WERI-Rb-1 (cell line): Measurements from ENCODE around the gene TRIM15.
"Not testable (repeated sequence)": the region's sequence is repeated elsewhere in the genome, so short reads cannot be mapped to it uniquely, and the experiment has no call there.

Experiments
- DNase-seq: peaks from one replicate; pipeline ENCODE4 v3.0.0-alpha.2; 2020
- H3K27ac ChIP-seq: fragments of 250-450 bp; sonication (Bioruptor Pico); 2 replicates; pipeline ENCODE4 v1.5.1; 2020; ENCODE audit warnings: mild to moderate bottlenecking, moderate library complexity
- H3K27me3 ChIP-seq: fragments of 250-450 bp; sonication (Bioruptor Pico); 2 replicates; pipeline ENCODE4 v1.5.1; 2021; ENCODE audit warnings: mild to moderate bottlenecking, low read depth, moderate library complexity; ENCODE audit not compliant: insufficient read depth, severe bottlenecking
- H3K36me3 ChIP-seq: fragments of 250-450 bp; sonication (Bioruptor Pico); 2 replicates; pipeline ENCODE4 v1.5.1; 2020; ENCODE audit warnings: mild to moderate bottlenecking, moderate library complexity
- H3K4me3 ChIP-seq: 2 replicates; pipeline ENCODE4 v1.5.1; 2011; ENCODE audit warnings: low read depth, mild to moderate bottlenecking, control low read depth, low read length
- H3K9me3 ChIP-seq: fragments of 250-450 bp; sonication (Bioruptor Pico); 2 replicates; pipeline ENCODE4 v1.5.1; 2021; ENCODE audit warnings: mild to moderate bottlenecking, moderate library complexity; ENCODE audit not compliant: severe bottlenecking
- CTCF ChIP-seq: IDR thresholded peaks from 2 replicates; pipeline ENCODE4 v1.5.1; 2011; ENCODE audit warnings: low read depth, mild to moderate bottlenecking, control low read depth, inconsistent platforms, low read length

TRIM15 gene

GRCh38 chr6:30163918-30164654, 740 bp downstream of the TRIM15 start:
- no peak for TF ChIP-seq CTCF
- no peak for DNase-seq
- H3K4me3 ChIP-seq, result no peak overlapping the region
- no peak overlapping the region for H3K27ac ChIP-seq
- H3K9me3 ChIP-seq, result no peaks in the 10 kb centered on the region
- H3K27me3 ChIP-seq, result peaks cover 81% of the 10 kb centered on the region
- H3K36me3 ChIP-seq, result no peaks in the 10 kb centered on the region

GRCh38 chr6:30164714-30165113, 1.4 kb downstream of the TRIM15 start:
- Histone ChIP-seq H3K4me3 (no peak overlapping the region), H3K27me3 (peaks cover 76% of the 10 kb centered on the region), H3K27ac (no peak overlapping the region), H3K9me3 (no peaks in the 10 kb centered on the region), H3K36me3 (no peaks in the 10 kb centered on the region)
- no peak for DNase-seq
- TF ChIP-seq CTCF, result no peak

GRCh38 chr6:30165238-30165637, 1.9 kb downstream of the TRIM15 start:
- DNase-seq, H3K36me3 ChIP-seq, H3K4me3 ChIP-seq, H3K9me3 ChIP-seq, H3K27ac ChIP-seq: not testable (repeated sequence)
- H3K27me3 ChIP-seq, result peaks cover 72% of the 10 kb centered on the region

GRCh38 chr6:30167101-30167500, 3.8 kb downstream of the TRIM15 start:
- Histone ChIP-seq H3K27me3 (peaks cover 79% of the 10 kb centered on the region), H3K9me3 (no peaks in the 10 kb centered on the region), H3K4me3 (no peak overlapping the region), H3K27ac (no peak overlapping the region), H3K36me3 (no peaks in the 10 kb centered on the region)
- TF ChIP-seq CTCF, result no peak
- DNase-seq, result no peak

- no peaks in the 10 kb centered on the region for H3K36me3 ChIP-seq
Measured at GRCh38 chr6:30168741-30169140, 5.4 kb downstream of the TRIM15 start.

More at GRCh38 chr6:30168741-30169140, 5.4 kb downstream of the TRIM15 start:
- Histone ChIP-seq H3K9me3 (no peaks in the 10 kb centered on the region), H3K4me3 (no peak overlapping the region), H3K27me3 (peaks cover 68% of the 10 kb centered on the region), H3K27ac (no peak overlapping the region)
- no peak for DNase-seq
- TF ChIP-seq CTCF, result no peak
